WTC11 (cell line): ENCODE results near the gene HS2ST1. TPM values are rescaled to one million over a fixed set of nuclear protein-coding genes. Genes with fewer than 3 reads are reported as not detected.

ENCODE experiments used
- ATAC-seq: fragments of 200-7000 bp; cut with Tn5 transposase; 2 replicates; pipeline ENCODE4 v1.10.0; 2021; ENCODE audit warnings: mild to moderate bottlenecking, moderate library complexity
- CTCF ChIA-PET: fragments of 300-600 bp; sonication (Branson Sonifier 250); formaldehyde crosslinking; loops from one replicate; lab custom pipeline; 2021; ENCODE audit warnings: antibody characterized with exemption; lab: Charles Lee
- POLR2A ChIA-PET: fragments of 350-600 bp; sonication (Branson Sonifier 250); formaldehyde crosslinking; loops from one replicate; lab custom pipeline; 2021; ENCODE audit warnings: antibody characterized with exemption; lab: Charles Lee
- DNase-seq: peaks from one replicate; pipeline ENCODE4 v3.0.0; 2021; ENCODE audit warnings: low spot score
- H3K27ac Mint-ChIP-seq: 2 replicates; pipeline ENCODE4 v1.8.0; 2021; ENCODE audit warnings: mixed read lengths
- H3K27me3 Mint-ChIP-seq: 2 replicates; pipeline ENCODE4 v1.8.0; 2021; ENCODE audit warnings: low read depth, mild to moderate bottlenecking, moderate library complexity, mixed read lengths
- H3K36me3 Mint-ChIP-seq: 2 replicates; pipeline ENCODE4 v1.8.0; 2021; ENCODE audit warnings: mixed read lengths
- H3K4me1 Mint-ChIP-seq: 2 replicates; pipeline ENCODE4 v1.8.0; 2022; ENCODE audit warnings: mixed read lengths
- H3K4me3 Mint-ChIP-seq: 2 replicates; pipeline ENCODE4 v1.8.0; 2021; ENCODE audit warnings: mild to moderate bottlenecking, moderate library complexity, mixed read lengths
- H3K9me3 Mint-ChIP-seq: 2 replicates; pipeline ENCODE4 v1.8.0; 2021; ENCODE audit warnings: mixed read lengths
- ZNF671 ChIP-seq: fragments of 250-450 bp; sonication (Bioruptor Pico); IDR thresholded peaks from 2 replicates; pipeline ENCODE4 v1.8.0; 2021; ENCODE audit warnings: mild to moderate bottlenecking
- total RNA-seq: library from RNA; stranded (reverse); gene quantifications from 3 replicates; pipeline ENCODE4 v1.2.3, GENCODE V29; 2021

The HS2ST1 gene
- total RNA-seq, 1 experiment from 2014 or later, result 24.7 TPM

GRCh38 chr1:87159378-87159915 is 245.0 kb downstream of the HS2ST1 start:
- Mint-ChIP-seq H3K27ac (no peak overlapping the region), H3K9me3 (no peaks in the 10 kb centered on the region), H3K27me3 (no peaks in the 10 kb centered on the region), H3K4me3 (no peak overlapping the region), H3K4me1 (peaks cover 6% of the 10 kb centered on the region; the same call in 1 of the 2 replicates), H3K36me3 (no peaks in the 10 kb centered on the region)
- DNase-seq (no peak), ATAC-seq (no peak)
- TF ChIP-seq ZNF671, result no peak
- ChIA-PET POLR2A (no interaction called here), CTCF (interaction anchor here (0.8 kb wide), 1 partner anchor 10 kb away, joined by 4 read pairs; no protein-coding TSS in a partner anchor)

Other genes starting within 250 kb of the HS2ST1 start
- gene SH3GLB1, start 210.1 kb upstream of the HS2ST1 start, total RNA-seq, result 32.5 to 36.4 TPM (median 33.8 TPM) in 3 replicates
- gene SELENOF, start 509 bp upstream of the HS2ST1 start, total RNA-seq, result 152 to 156 TPM (median 156 TPM) in 3 replicates